ENCODE data around the gene CCR7. TPM values are rescaled to one million over a fixed set of nuclear protein-coding genes. Genes with fewer than 3 reads are reported as not detected.

The CCR7 gene
- total RNA-seq, 1 donor from 2014 or later, result 0.30 TPM

GRCh38 chr17:40516581-40517285 is 48.5 kb downstream of the CCR7 start:
- no peak for DNase-seq

GRCh38 chr17:40515491-40516041 is 49.7 kb downstream of the CCR7 start:
- no peak for DNase-seq

- no peak for DNase-seq
Observed at GRCh38 chr17:40515011-40515410, 50.3 kb downstream of the CCR7 start.

GRCh38 chr17:40514013-40514875 is 51.0 kb downstream of the CCR7 start:
- no peak for DNase-seq

GRCh38 chr17:40511667-40512220 is 53.5 kb downstream of the CCR7 start:
- DNase-seq, result no peak

GRCh38 chr17:40511136-40511535 is 54.1 kb downstream of the CCR7 start:
- DNase-seq, result no peak

- no peak for DNase-seq
Observed at GRCh38 chr17:40510328-40510648, 55.0 kb downstream of the CCR7 start.

GRCh38 chr17:40509626-40510327 is 55.5 kb downstream of the CCR7 start:
- no peak for DNase-seq

DNA sequence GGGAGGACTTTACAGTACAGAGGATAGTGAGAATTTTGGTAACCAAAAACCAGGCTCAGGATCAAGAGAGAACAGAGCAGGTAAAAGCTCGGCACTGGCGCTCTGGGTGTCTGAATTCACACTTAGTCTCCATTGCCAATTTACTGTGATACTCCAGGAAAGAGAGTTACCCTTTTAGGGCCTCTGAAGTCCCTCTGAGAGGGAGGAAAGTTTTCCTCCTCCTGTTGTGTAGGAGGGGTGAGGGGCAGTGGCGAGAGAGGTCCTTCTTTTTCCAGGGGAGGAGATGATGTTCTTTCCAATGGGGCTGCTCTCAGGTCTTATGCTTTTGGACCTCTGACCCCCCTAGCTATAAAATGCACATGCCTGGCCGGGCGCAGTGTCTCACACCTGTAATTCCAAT is 58.5 kb downstream of the CCR7 start:
- DNase-seq, result no peak

Other genes with a start within 250 kb of the CCR7 start
- gene GJD3, start 200.7 kb downstream of the CCR7 start, total RNA-seq, result not detected
- gene TOP2A, start 147.6 kb downstream of the CCR7 start, total RNA-seq, result 55.5 TPM
- 73.4 TPM for gene IGFBP4, start 122.0 kb downstream of the CCR7 start, total RNA-seq
- 25.6 TPM for gene TNS4, start 63.8 kb downstream of the CCR7 start, total RNA-seq
- 93.7 TPM for gene SMARCE1, start 82.3 kb upstream of the CCR7 start, total RNA-seq
- gene KRT222, start 99.7 kb upstream of the CCR7 start, total RNA-seq, result 0.49 TPM
- not detected for gene KRT24, start 138.3 kb upstream of the CCR7 start, total RNA-seq
- 608 TPM for gene KRT25, start 189.9 kb upstream of the CCR7 start, total RNA-seq
- gene KRT26, start 206.7 kb upstream of the CCR7 start, total RNA-seq, result 18.3 TPM
- 428 TPM for gene KRT27, start 217.1 kb upstream of the CCR7 start, total RNA-seq
- 152 TPM for gene KRT28, start 234.5 kb upstream of the CCR7 start, total RNA-seq